Measurements from ENCODE around the gene BMPR2. TPM values are rescaled to one million over a fixed set of nuclear protein-coding genes. Genes with fewer than 3 reads are reported as not detected.

BMPR2 gene
- total RNA-seq, 1 experiment from 2014 or later = 12.8 TPM

GRCh38 chr2:202599105-202599504 lies 223.0 kb downstream of the BMPR2 start:
- no peaks in the 10 kb centered on the region for H3K4me1 ChIP-seq (ENCODE audit: control insufficient read depth in 1 of 2, insufficient read depth in 2 of 2, low read length in 2 of 2)
- H3K27me3 ChIP-seq (ENCODE audit: insufficient read depth, low read length) = no peaks in the 10 kb centered on the region
- no TSS peak for BruUV-seq (replicated peaks)
- no peaks in the 10 kb centered on the region for H3K36me3 ChIP-seq (ENCODE audit: control insufficient read depth in 1 of 2, insufficient read depth in 2 of 2, low read length in 2 of 2)
- no peak overlapping the region for H3K4me3 ChIP-seq (replicated peaks in 1 of 2; ENCODE audit: low read depth in 1 of 2, low read length in 2 of 2)
- H4K20me1 ChIP-seq (ENCODE audit: insufficient read depth) = no peaks in the 10 kb centered on the region
- no peak for ATAC-seq
- RAD21 ChIA-PET (ENCODE audit: low non-redundant PET in 1 of 2, low total read pairs in 2 of 2, uncharacterized antibody in 2 of 2, unreplicated experiment in 2 of 2) = no interaction called here
- TF ChIP-seq RAD21 (IDR thresholded peaks at IDR 0.05; ENCODE audit: low read depth) (no peak), SP1 (IDR thresholded peaks at IDR 0.05; ENCODE audit: low read depth) (no peak), POLR2AphosphoS5 (IDR thresholded peaks at IDR 0.05; ENCODE audit: low read depth, low read length) (no peak), CTCF (IDR thresholded peaks at IDR 0.05 in 2 of 3, conservative IDR thresholded peaks at IDR 0.05 in 1 of 3; ENCODE audit: borderline replicate concordance in 1 of 3, insufficient read depth in 1 of 3, low read depth in 2 of 3, low read length in 2 of 3) (no peak)
- no peaks in the 10 kb centered on the region for H3K79me2 ChIP-seq (ENCODE audit: insufficient read depth, low read length)
- no peak overlapping the region for H3K9ac ChIP-seq (ENCODE audit: low read length)
- POLR2A ChIA-PET = interaction anchor here (0.7 kb wide), 1 partner anchor 269 kb away, joined by 3 read pairs; no protein-coding TSS in a partner anchor
- H3K27ac ChIP-seq (ENCODE audit: low read depth, low read length) = no peak overlapping the region
- H3K4me2 ChIP-seq (ENCODE audit: low read length) = no peak overlapping the region
- H2AFZ ChIP-seq (ENCODE audit: low read depth, low read length, poor library complexity, severe bottlenecking) = no peak overlapping the region
- DNase-seq (ENCODE audit: low read depth, low spot score) = no peak
- no peaks in the 10 kb centered on the region for H3K9me3 ChIP-seq (ENCODE audit: control insufficient read depth in 1 of 2, insufficient read depth in 1 of 2, low read depth in 1 of 2, low read length in 2 of 2)
- intact Hi-C loops (cut with micrococcal nuclease) = no loop called here
- CTCF ChIA-PET = interaction anchor here (0.7 to 1.0 kb wide), 2 partner anchors 10 to 11 kb away, joined by 3 to 5 read pairs; no protein-coding TSS in a partner anchor
- no peaks in the 10 kb centered on the region for H3K9me2 ChIP-seq (ENCODE audit: insufficient read depth)

- ChIA-PET CTCF (no interaction called here), POLR2A (no interaction called here), RAD21 (ENCODE audit: low non-redundant PET in 1 of 2, low total read pairs in 2 of 2, uncharacterized antibody in 2 of 2, unreplicated experiment in 2 of 2) (no interaction called here)
- Histone ChIP-seq H3K79me2 (ENCODE audit: insufficient read depth, low read length) (no peaks in the 10 kb centered on the region), H3K27me3 (ENCODE audit: insufficient read depth, low read length) (no peaks in the 10 kb centered on the region), H3K9me2 (ENCODE audit: insufficient read depth) (no peaks in the 10 kb centered on the region), H3K36me3 (ENCODE audit: control insufficient read depth in 1 of 2, insufficient read depth in 2 of 2, low read length in 2 of 2) (no peaks in the 10 kb centered on the region), H3K4me1 (ENCODE audit: control insufficient read depth in 1 of 2, insufficient read depth in 2 of 2, low read length in 2 of 2) (peaks cover 0 to under 1% of the 10 kb centered on the region in 2 experiments; a peak in 1 of 4 replicates), H3K27ac (ENCODE audit: low read depth, low read length) (no peak overlapping the region), H3K4me3 (replicated peaks in 1 of 2; ENCODE audit: low read depth in 1 of 2, low read length in 2 of 2) (no peak overlapping the region), H3K4me2 (ENCODE audit: low read length) (no peak overlapping the region), H4K20me1 (ENCODE audit: insufficient read depth) (no peaks in the 10 kb centered on the region), H3K9me3 (ENCODE audit: control insufficient read depth in 1 of 2, insufficient read depth in 1 of 2, low read depth in 1 of 2, low read length in 2 of 2) (no peaks in the 10 kb centered on the region), H3K9ac (ENCODE audit: low read length) (no peak overlapping the region), H2AFZ (ENCODE audit: low read depth, low read length, poor library complexity, severe bottlenecking) (no peak overlapping the region)
- ATAC-seq = no peak
- no peak for DNase-seq (ENCODE audit: low read depth, low spot score)
- intact Hi-C loops (cut with micrococcal nuclease) = no loop called here
- no TSS peak for BruUV-seq (replicated peaks)
- TF ChIP-seq SIN3A (IDR thresholded peaks at IDR 0.05; ENCODE audit: low read depth) (no peak), SP1 (IDR thresholded peaks at IDR 0.05; ENCODE audit: low read depth) (no peak), JUND (IDR thresholded peaks at IDR 0.05) (no peak), SRF (IDR thresholded peaks at IDR 0.05; ENCODE audit: low read depth) (no peak), YY1 (IDR thresholded peaks at IDR 0.05; ENCODE audit: extremely low read depth, insufficient replicate concordance, low read depth, low read length) (no peak), ATF3 (IDR thresholded peaks at IDR 0.05) (no peak), ZFX (IDR thresholded peaks at IDR 0.05) (no peak), ZNF274 (IDR thresholded peaks at IDR 0.05; ENCODE audit: low read depth, low read length) (no peak), CBX3 (IDR thresholded peaks at IDR 0.05; ENCODE audit: low read depth) (no peak), FOSL1 (IDR thresholded peaks at IDR 0.05; ENCODE audit: low read depth) (no peak), REST (IDR thresholded peaks at IDR 0.05; ENCODE audit: low read depth) (no peak), POLR2A (IDR thresholded peaks at IDR 0.05; ENCODE audit: borderline replicate concordance, extremely low read depth, insufficient read depth, insufficient read length) (no peak), CEBPB (IDR thresholded peaks at IDR 0.05; ENCODE audit: low read depth) (no peak), RAD21 (IDR thresholded peaks at IDR 0.05; ENCODE audit: low read depth) (no peak), POLR2AphosphoS5 (IDR thresholded peaks at IDR 0.05; ENCODE audit: low read depth, low read length) (no peak), EZH2phosphoT487 (IDR thresholded peaks at IDR 0.05; ENCODE audit: borderline replicate concordance) (no peak)
These were observed 223.8 kb downstream of the BMPR2 start for GRCh38 chr2:202599911-202600310.

Data from HCT116 (cell line).